ENCODE results near the gene SLC9A2. TPM values are rescaled to one million over a fixed set of nuclear protein-coding genes. Genes with fewer than 3 reads are reported as not detected.

The SLC9A2 gene
- polyA plus RNA-seq, 3 donors, result not detected

DNA sequence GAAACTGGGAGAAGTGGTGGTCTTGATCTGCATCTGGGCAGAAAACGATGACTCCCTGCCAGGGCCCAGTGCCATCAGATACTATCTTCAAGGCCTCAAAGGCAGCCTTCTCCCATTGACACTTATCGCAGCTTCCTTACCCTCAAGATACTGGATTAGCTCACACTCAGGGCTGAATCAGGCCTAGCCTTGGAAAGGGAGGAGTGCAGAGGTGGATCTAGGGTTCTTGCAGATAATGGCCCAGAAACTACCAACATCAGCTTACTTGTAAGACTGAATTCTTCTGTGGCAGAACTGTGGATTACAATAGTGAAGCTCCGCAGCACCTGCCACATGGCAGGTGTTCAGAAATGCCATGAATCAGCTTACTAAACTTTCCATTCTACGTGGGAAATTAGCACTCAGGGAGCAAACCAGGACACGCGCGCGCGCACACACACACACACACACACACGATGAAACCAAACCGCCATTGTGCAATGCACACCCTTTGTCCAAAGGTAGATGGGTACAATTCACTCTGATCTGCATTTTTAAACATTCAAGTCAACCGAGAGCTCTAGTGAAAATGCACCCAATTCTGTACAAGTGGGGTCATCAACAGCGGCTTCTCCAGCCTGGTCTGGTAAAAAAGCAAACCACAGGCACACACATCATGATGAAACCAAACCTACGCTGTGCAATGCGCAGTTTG, 116.2 kb downstream of the SLC9A2 start:
- Histone ChIP-seq H3K4me2 (replicated peaks; ENCODE audit: extremely low read depth, low read length, poor library complexity, severe bottlenecking) (peak overlapping the region; percentile 88), H3K4me3 (replicated peaks in 1 of 3; ENCODE audit: low read depth in 2 of 3, low read length in 3 of 3) (peak overlapping the region in 2 of 3 experiments; percentile 75 to 91), H3K9ac (ENCODE audit: insufficient read depth, low read length, poor library complexity, severe bottlenecking) (peak overlapping the region; percentile 85)

DNA sequence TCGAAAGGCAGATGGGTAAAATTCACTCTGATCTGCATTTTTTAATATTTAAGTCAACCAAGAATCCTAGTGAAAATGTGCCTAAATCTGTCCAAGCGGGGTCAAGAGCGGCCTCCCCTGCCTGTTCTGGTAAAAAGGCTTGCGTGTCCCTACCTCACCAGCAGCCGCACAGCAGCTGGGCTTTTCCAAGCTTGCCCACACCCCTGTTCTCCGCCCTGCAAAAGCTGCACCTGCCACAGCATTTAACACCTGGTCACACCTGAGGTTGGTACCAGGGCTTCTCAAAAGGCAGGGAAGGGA, 116.7 kb downstream of the SLC9A2 start:
- peak overlapping the region; percentile 88 for H3K4me2 ChIP-seq (replicated peaks; ENCODE audit: extremely low read depth, low read length, poor library complexity, severe bottlenecking)
- H3K9me3 Mint-ChIP-seq, result no peaks in the 10 kb centered on the region
- peaks cover 16% of the 10 kb centered on the region for H3K79me2 ChIP-seq (ENCODE audit: insufficient read depth, low read length)
- TF ChIP-seq, protein P1, sequence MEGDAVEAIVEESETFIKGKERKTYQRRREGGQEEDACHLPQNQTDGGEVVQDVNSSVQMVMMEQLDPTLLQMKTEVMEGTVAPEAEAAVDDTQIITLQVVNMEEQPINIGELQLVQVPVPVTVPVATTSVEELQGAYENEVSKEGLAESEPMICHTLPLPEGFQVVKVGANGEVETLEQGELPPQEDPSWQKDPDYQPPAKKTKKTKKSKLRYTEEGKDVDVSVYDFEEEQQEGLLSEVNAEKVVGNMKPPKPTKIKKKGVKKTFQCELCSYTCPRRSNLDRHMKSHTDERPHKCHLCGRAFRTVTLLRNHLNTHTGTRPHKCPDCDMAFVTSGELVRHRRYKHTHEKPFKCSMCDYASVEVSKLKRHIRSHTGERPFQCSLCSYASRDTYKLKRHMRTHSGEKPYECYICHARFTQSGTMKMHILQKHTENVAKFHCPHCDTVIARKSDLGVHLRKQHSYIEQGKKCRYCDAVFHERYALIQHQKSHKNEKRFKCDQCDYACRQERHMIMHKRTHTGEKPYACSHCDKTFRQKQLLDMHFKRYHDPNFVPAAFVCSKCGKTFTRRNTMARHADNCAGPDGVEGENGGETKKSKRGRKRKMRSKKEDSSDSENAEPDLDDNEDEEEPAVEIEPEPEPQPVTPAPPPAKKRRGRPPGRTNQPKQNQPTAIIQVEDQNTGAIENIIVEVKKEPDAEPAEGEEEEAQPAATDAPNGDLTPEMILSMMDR (IDR thresholded peaks at IDR 0.05), result no peak
- H3K27ac ChIP-seq (ENCODE audit: low read depth in 1 of 2, low read length in 2 of 2), result peak overlapping the region in 1 of 2 donors; percentile 81
- 31% methylated on average over 5 of the region's 6 CpGs for WGBS (ENCODE audit: insufficient coverage)
- peak overlapping the region; percentile 75 to 91 (median 77) for H3K4me3 ChIP-seq (replicated peaks in 1 of 3; ENCODE audit: low read depth in 2 of 3, low read length in 3 of 3)
- no peaks in the 10 kb centered on the region for H3K27me3 ChIP-seq (ENCODE audit: control insufficient read depth in 2 of 2, insufficient read depth in 2 of 2, low read length in 2 of 2)
- no peak for DNase-seq
- H3K4me3 Mint-ChIP-seq, result peak overlapping the region; percentile 98
- H3K4me1 ChIP-seq (ENCODE audit: control insufficient read depth in 1 of 2, insufficient read depth in 2 of 2, low read length in 2 of 2), result peaks cover 11 to 20% of the 10 kb centered on the region in 2 donors
- no peaks in the 10 kb centered on the region for H4K20me1 ChIP-seq (ENCODE audit: insufficient read depth, low read length)
- H3K36me3 Mint-ChIP-seq, result peaks cover 10 to 11% of the 10 kb centered on the region in 2 donors
- H3K36me3 ChIP-seq (replicated peaks in 1 of 2; ENCODE audit: control insufficient read depth in 1 of 2, insufficient read depth in 2 of 2, low read length in 2 of 2), result peaks cover 7 to 9% of the 10 kb centered on the region in 2 donors
- H3K27ac Mint-ChIP-seq, result peak overlapping the region in 4 of 7 donors; percentile 18 to 87 (median 70)
- intact Hi-C loops (cut with micrococcal nuclease), result no loop called here
- H3K9me3 ChIP-seq (replicated peaks in 1 of 2; ENCODE audit: control insufficient read depth in 1 of 2, insufficient read depth in 1 of 2, low read length in 2 of 2), result no peaks in the 10 kb centered on the region
- H3K9ac ChIP-seq (ENCODE audit: insufficient read depth, low read length, poor library complexity, severe bottlenecking), result peak overlapping the region; percentile 85
- H3K4me1 Mint-ChIP-seq, result peaks cover 25% of the 10 kb centered on the region
- peaks cover 0 to 5% (median 1%) of the 10 kb centered on the region in 3 donors for H3K27me3 Mint-ChIP-seq (ENCODE audit: low read depth in 3 of 3)
- peak overlapping the region; percentile 99 for H2AFZ ChIP-seq (ENCODE audit: insufficient read depth, low read depth, low read length, poor library complexity, severe bottlenecking)

More for the DNA sequence above, 116.2 kb downstream of the SLC9A2 start:
- H3K9me3 Mint-ChIP-seq, result no peaks in the 10 kb centered on the region
- peaks cover 25% of the 10 kb centered on the region for H3K4me1 Mint-ChIP-seq
- H3K36me3 Mint-ChIP-seq, result peaks cover 15 to 16% of the 10 kb centered on the region in 2 donors
- H3K9me3 ChIP-seq (replicated peaks in 1 of 2; ENCODE audit: control insufficient read depth in 1 of 2, insufficient read depth in 1 of 2, low read length in 2 of 2), result no peaks in the 10 kb centered on the region
- 67% methylated on average over 10 of the region's 15 CpGs for WGBS (ENCODE audit: insufficient coverage)
- H3K4me1 ChIP-seq (ENCODE audit: control insufficient read depth in 1 of 2, insufficient read depth in 2 of 2, low read length in 2 of 2), result peaks cover 11 to 20% of the 10 kb centered on the region in 2 donors
- no peaks in the 10 kb centered on the region for H3K27me3 ChIP-seq (ENCODE audit: control insufficient read depth in 2 of 2, insufficient read depth in 2 of 2, low read length in 2 of 2)
- TF ChIP-seq, protein P1 (IDR thresholded peaks at IDR 0.05), result no peak
- intact Hi-C loops (cut with micrococcal nuclease), result no loop called here
- H2AFZ ChIP-seq (ENCODE audit: insufficient read depth, low read depth, low read length, poor library complexity, severe bottlenecking), result peak overlapping the region; percentile 99
- DNase-seq, result no peak
- peaks cover 0 to 5% (median 1%) of the 10 kb centered on the region in 3 donors for H3K27me3 Mint-ChIP-seq (ENCODE audit: low read depth in 3 of 3)
- H3K79me2 ChIP-seq (ENCODE audit: insufficient read depth, low read length), result peaks cover 16% of the 10 kb centered on the region
- peak overlapping the region; percentile 98 for H3K4me3 Mint-ChIP-seq
- H3K27ac Mint-ChIP-seq, result peak overlapping the region in 1 of 7 donors; percentile 64
- no peaks in the 10 kb centered on the region for H4K20me1 ChIP-seq (ENCODE audit: insufficient read depth, low read length)
- peaks cover 11 to 13% of the 10 kb centered on the region in 2 donors for H3K36me3 ChIP-seq (replicated peaks in 1 of 2; ENCODE audit: control insufficient read depth in 1 of 2, insufficient read depth in 2 of 2, low read length in 2 of 2)
- no peak overlapping the region for H3K27ac ChIP-seq (ENCODE audit: low read depth in 1 of 2, low read length in 2 of 2)
